BLaER1 treated with 17β-estradiol and CSF1 and Interleukin-3, amounts not matched to agents 10 nM and 100 nM (cell line): ENCODE measurements around the gene VRK3.

Experiments
- H3K27ac ChIP-seq, 11 experiments: shearing (Covaris generic); formaldehyde crosslinking; 2 replicates each; pipeline ENCODE4 v1.8.1; 2022
- H3K27me3 ChIP-seq, 11 experiments: shearing (Covaris generic); formaldehyde crosslinking; 2 replicates each; pipeline ENCODE4 v1.8.1; 2022
- H3K36me3 ChIP-seq, 11 experiments: shearing (Covaris generic); formaldehyde crosslinking; 2 replicates each; pipeline ENCODE4 v1.8.1; 2022
- H3K4me1 ChIP-seq, 10 experiments: shearing (Covaris generic); formaldehyde crosslinking; 2 replicates each; pipeline ENCODE4 v1.8.1; 2022
- H3K4me2 ChIP-seq, 11 experiments: shearing (Covaris generic); formaldehyde crosslinking; 2 replicates each; pipeline ENCODE4 v1.8.1; 2022
- H3K4me3 ChIP-seq, 10 experiments: shearing (Covaris generic); formaldehyde crosslinking; 2 replicates each; pipeline ENCODE4 v1.8.1; 2022
- H3K9ac ChIP-seq, 11 experiments: shearing (Covaris generic); formaldehyde crosslinking; 2 replicates each; pipeline ENCODE4 v1.8.1; 2022
- H3K9me3 ChIP-seq, 11 experiments: shearing (Covaris generic); formaldehyde crosslinking; replicated peaks in 1 of 11; 2 replicates each; pipeline ENCODE4 v1.8.1; 2022
- H4K20me1 ChIP-seq, 11 experiments: shearing (Covaris generic); formaldehyde crosslinking; 2 replicates each; pipeline ENCODE4 v1.8.1; 2022
- Cebpa-rat ChIP-seq, 11 experiments: shearing (Covaris generic); IDR thresholded peaks; 2 replicates each; pipeline ENCODE4 v1.8.1; 2022

Gene VRK3

GRCh38 chr19:49929611-49930482 is 95.3 kb downstream of the VRK3 start:
- peak overlapping the region; percentile 89 to 99 (median 95) for H3K4me2 ChIP-seq
- no peaks in the 10 kb centered on the region; a peak in 1 of 22 replicates for H3K9me3 ChIP-seq
- H3K4me3 ChIP-seq = peak overlapping the region; percentile 75 to 98 (median 84)
- peak overlapping the region; percentile 93 to 100 (median 97) for H3K9ac ChIP-seq
- H3K36me3 ChIP-seq = peaks cover 53 to 68% (median 62%) of the 10 kb centered on the region in 11 experiments
- H4K20me1 ChIP-seq = peaks cover 35 to 78% (median 55%) of the 10 kb centered on the region in 11 experiments; a peak in 21 of 22 replicates
- H3K27ac ChIP-seq = peak overlapping the region; percentile 95 to 100 (median 98)
- peaks cover 54 to 68% (median 66%) of the 10 kb centered on the region in 10 experiments for H3K4me1 ChIP-seq
- TF ChIP-seq Cebpa-rat (IDR thresholded peaks at IDR 0.05) = no peak
- no peaks in the 10 kb centered on the region for H3K27me3 ChIP-seq

GRCh38 chr19:49929121-49929610 is 96.0 kb downstream of the VRK3 start, which contains the start of the genes ATF5 and NUP62:
TSS of gene ATF5 (plus strand) at chr19:49929205. CDS start at chr19:49930851, 1,646 bp downstream.
TSS of gene NUP62 (minus strand) at chr19:49929504. CDS start at chr19:49909807, 19,697 bp downstream.
- peak within 1 kb of the TSS; percentile 75 to 98 (median 84) for H3K4me3 ChIP-seq
- H3K4me2 ChIP-seq = peak within 1 kb of the TSS; percentile 89 to 99 (median 95)
- H4K20me1 ChIP-seq = peaks cover 42 to 78% (median 62%) of the 10 kb centered on the region in 11 experiments; a peak in 21 of 22 replicates
- peaks cover 59 to 75% (median 69%) of the 10 kb centered on the region in 11 experiments for H3K36me3 ChIP-seq
- H3K9ac ChIP-seq = peak within 1 kb of the TSS; percentile 93 to 100 (median 97)
- TF ChIP-seq Cebpa-rat (IDR thresholded peaks at IDR 0.05) = no peak
- H3K27ac ChIP-seq = peak within 1 kb of the TSS; percentile 95 to 100 (median 98)
- peaks cover 61 to 75% (median 72%) of the 10 kb centered on the region in 10 experiments for H3K4me1 ChIP-seq
- no peaks in the 10 kb centered on the region; a peak in 1 of 22 replicates for H3K9me3 ChIP-seq
- H3K27me3 ChIP-seq = no peaks in the 10 kb centered on the region

- Histone ChIP-seq H4K20me1 (peaks cover 51 to 80% (median 65%) of the 10 kb centered on the region in 11 experiments; a peak in 21 of 22 replicates), H3K27ac (peak overlapping the region; percentile 95 to 100 (median 98); a peak in 21 of 22 replicates), H3K9ac (peak overlapping the region; percentile 93 to 100 (median 97)), H3K4me3 (peak overlapping the region; percentile 75 to 98 (median 84)), H3K4me2 (peak overlapping the region; percentile 89 to 99 (median 95)), H3K36me3 (peaks cover 63 to 77% (median 71%) of the 10 kb centered on the region in 11 experiments), H3K27me3 (no peaks in the 10 kb centered on the region), H3K4me1 (peaks cover 71 to 80% (median 78%) of the 10 kb centered on the region in 10 experiments), H3K9me3 (no peaks in the 10 kb centered on the region; a peak in 1 of 22 replicates)
- TF ChIP-seq Cebpa-rat (IDR thresholded peaks at IDR 0.05) = no peak
These were observed 97.5 kb downstream of the VRK3 start for GRCh38 chr19:49927526-49928264.

GRCh38 chr19:49926515-49926914 is 98.7 kb downstream of the VRK3 start:
- Histone ChIP-seq H3K9ac (peak overlapping the region in 10 of 11 experiments; percentile 94 to 100 (median 98); a peak in 13 of 22 replicates), H3K27me3 (no peaks in the 10 kb centered on the region), H3K4me3 (peak overlapping the region in 9 of 10 experiments; percentile 75 to 98 (median 84); a peak in 10 of 20 replicates), H3K9me3 (no peaks in the 10 kb centered on the region; a peak in 1 of 22 replicates), H3K27ac (peak overlapping the region in 3 of 11 experiments; percentile 95 to 99 (median 97); a peak in 4 of 22 replicates), H3K36me3 (peaks cover 66 to 79% (median 75%) of the 10 kb centered on the region in 11 experiments), H3K4me2 (peak overlapping the region; percentile 89 to 99 (median 95)), H3K4me1 (peaks cover 80 to 83% (median 82%) of the 10 kb centered on the region in 10 experiments), H4K20me1 (peaks cover 54 to 82% (median 76%) of the 10 kb centered on the region in 11 experiments; a peak in 21 of 22 replicates)
- no peak for TF ChIP-seq Cebpa-rat (IDR thresholded peaks at IDR 0.05)
